ENCODE measurements around the gene GIMAP2.

DNA sequence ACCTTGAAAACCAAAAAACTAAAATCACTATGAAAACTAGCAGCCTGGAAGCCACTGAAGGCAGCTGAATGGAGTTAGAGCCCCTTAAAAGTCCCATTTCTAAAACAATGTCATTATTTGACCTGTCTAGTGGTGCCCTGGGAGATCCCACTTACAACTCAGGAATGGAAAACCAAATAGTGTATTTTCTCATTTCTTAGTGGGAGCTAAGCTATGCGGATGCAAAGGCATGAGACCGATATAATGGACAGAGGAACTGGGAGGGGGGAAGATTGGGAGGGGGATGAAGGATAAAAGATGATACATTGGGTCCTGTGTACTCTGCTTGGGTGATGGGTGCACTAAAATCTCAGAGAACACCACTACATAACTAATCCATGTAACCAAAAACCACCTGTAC, 9.8 kb upstream of the GIMAP2 start:
- TF ChIP-seq, protein P1, sequence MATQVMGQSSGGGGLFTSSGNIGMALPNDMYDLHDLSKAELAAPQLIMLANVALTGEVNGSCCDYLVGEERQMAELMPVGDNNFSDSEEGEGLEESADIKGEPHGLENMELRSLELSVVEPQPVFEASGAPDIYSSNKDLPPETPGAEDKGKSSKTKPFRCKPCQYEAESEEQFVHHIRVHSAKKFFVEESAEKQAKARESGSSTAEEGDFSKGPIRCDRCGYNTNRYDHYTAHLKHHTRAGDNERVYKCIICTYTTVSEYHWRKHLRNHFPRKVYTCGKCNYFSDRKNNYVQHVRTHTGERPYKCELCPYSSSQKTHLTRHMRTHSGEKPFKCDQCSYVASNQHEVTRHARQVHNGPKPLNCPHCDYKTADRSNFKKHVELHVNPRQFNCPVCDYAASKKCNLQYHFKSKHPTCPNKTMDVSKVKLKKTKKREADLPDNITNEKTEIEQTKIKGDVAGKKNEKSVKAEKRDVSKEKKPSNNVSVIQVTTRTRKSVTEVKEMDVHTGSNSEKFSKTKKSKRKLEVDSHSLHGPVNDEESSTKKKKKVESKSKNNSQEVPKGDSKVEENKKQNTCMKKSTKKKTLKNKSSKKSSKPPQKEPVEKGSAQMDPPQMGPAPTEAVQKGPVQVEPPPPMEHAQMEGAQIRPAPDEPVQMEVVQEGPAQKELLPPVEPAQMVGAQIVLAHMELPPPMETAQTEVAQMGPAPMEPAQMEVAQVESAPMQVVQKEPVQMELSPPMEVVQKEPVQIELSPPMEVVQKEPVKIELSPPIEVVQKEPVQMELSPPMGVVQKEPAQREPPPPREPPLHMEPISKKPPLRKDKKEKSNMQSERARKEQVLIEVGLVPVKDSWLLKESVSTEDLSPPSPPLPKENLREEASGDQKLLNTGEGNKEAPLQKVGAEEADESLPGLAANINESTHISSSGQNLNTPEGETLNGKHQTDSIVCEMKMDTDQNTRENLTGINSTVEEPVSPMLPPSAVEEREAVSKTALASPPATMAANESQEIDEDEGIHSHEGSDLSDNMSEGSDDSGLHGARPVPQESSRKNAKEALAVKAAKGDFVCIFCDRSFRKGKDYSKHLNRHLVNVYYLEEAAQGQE (IDR thresholded peaks at IDR 0.05; ENCODE audit: low read depth), result no peak
- TF ChIP-seq RAD21 (IDR thresholded peaks at IDR 0.05; ENCODE audit: low read depth) (no peak), TAF1 (IDR thresholded peaks at IDR 0.05; ENCODE audit: low read depth) (no peak), EGR1 (IDR thresholded peaks at IDR 0.05) (no peak), CREB1 (IDR thresholded peaks at IDR 0.05; ENCODE audit: low read depth) (no peak), TCF12 (IDR thresholded peaks at IDR 0.05; ENCODE audit: low read depth) (no peak), FOXM1 (IDR thresholded peaks at IDR 0.05; ENCODE audit: borderline replicate concordance, low read depth) (no peak), TEAD4 (IDR thresholded peaks at IDR 0.05) (no peak), MAX (IDR thresholded peaks at IDR 0.05) (no peak), EP300 (IDR thresholded peaks at IDR 0.05; ENCODE audit: borderline replicate concordance) (no peak)
